T-helper 22 cell (primary cell): ENCODE data around the gene AHI1.

Experiments used
- DNase-seq: peaks from one replicate; pipeline ENCODE4 v3.0.0-alpha.2; 2020; ENCODE audit warnings: low read depth

AHI1 gene

DNA sequence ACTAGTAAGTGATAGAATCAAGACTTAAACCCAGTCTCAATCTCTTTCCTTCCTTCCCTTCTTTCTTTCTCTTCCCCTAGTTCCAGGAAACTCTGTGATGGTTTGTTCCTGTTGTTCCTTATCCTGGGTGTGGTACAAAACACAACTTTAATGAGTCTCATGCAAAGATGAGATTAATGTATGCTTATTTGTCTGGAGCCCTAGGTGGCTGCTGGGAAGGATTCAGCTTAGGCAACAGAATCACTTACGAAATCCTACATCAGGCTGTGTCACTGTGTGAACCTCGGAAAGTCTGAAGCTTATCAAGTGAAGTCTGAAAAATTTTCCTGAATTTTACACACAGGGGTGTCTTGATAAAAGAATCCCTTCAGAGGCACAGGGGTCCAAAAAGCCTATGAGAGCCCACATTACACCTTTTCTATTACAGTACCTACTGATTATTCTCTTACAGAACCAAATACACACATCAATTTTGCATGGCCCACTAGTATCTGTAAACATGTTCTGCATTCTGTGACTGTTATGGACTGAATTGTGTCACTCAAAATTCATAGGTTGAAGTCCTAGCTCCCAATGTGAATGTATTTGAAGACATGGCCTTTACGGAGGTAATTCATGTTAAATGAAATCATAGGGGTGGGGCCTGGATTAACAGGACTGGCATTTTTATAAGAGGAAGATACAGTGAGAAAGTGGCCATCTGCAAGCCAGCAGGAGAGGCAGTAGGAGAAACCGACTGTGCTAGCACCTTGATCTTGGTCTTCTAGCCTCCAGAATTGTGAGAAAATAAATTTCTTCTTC, 171.7 kb downstream of the AHI1 start:
- DNase-seq = no peak

DNA sequence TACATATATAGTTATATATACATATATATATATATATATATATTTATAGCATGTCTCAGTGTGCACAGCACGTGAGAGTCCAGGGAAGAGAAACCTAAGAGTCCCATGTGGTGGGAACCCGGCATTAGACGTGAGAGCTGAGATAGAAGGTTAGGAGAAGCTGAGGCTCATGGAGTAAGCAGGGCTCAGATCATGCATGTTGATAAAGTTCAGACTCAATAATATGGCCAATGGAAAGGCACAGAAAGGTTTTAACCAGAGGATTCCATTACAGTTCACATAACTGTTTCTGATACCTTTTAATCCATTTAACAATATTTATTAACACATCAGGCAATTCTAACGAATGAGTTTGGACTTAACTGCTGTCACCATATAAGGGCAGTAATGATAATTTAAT, 173.0 kb downstream of the AHI1 start:
- no peak for DNase-seq

DNA sequence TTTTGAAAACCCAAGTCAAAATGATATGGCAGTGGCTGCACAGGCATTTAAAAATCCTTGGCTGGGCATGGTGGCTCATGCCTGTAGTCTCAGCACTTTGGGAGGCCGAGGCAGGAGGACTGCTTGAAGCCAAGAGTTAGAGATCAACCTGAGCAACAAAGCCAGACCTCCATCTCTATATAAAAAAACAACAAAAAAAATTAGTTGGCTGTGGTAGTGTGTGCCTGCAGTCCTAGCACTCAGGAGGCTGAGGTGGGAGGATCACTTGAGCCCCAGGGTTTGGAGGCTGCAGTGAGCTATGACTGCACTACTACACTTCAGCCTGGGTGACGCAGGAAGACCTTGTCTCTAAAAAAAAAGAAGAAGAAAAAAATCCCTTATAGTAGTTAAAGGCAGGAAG, 173.6 kb downstream of the AHI1 start:
- no peak for DNase-seq

DNA sequence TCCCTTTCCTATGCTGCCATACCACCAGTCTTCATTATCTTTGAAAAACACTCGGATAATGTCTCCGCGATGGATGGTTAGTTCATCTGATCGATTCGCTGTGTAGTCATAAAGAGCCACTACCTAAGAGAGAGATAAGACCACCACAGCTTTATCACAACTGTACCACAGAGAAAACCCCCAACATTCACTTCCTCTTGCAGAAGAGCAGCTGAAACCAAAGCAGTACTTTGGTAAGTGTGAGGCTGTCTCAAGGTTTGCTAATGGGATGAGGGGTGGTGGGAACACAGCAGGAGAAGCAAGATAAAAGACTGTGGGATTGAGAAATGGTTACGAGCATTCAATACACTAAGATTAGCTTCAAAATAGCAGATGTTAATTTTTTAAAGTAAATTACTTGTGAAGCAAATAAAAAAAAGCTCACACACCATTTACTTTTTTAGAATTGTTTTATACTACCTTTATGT, 174.3 kb downstream of the AHI1 start:
- no peak for DNase-seq

DNA sequence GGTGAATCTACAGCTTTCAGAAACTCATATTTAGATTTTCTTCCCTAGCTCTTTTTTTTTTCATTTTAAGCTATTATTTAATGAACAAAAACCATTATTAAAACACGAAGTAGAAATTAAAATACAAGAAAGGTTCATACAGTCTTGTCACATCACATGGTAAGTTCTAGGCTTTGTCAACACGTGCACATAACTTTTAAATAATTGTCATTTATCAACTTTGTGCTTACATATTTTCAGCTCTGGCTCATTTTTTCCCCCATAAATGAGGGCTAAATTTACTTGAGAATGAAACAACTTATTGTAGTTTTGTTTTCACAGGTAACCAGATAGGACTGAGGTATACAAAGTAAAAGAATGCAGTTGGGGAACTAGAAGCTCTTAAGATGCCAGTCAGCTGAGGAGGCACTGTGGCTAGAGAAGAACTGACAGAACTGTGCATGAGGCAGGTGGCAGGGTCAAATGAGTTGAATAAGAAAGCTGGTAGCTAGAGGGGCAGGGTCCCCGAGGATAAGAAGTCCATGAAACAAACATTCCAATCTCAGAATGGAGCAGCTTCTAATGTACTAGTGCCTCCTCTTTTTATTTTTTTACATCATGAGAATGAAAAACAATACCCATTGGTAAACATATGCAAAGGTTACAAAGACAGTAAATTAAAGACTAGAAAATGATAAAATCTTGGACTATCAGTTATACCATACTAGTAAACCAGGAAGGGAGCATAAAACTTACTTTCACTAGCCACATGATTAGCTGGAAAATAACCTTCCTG, 174.9 kb downstream of the AHI1 start:
- DNase-seq = no peak

DNA sequence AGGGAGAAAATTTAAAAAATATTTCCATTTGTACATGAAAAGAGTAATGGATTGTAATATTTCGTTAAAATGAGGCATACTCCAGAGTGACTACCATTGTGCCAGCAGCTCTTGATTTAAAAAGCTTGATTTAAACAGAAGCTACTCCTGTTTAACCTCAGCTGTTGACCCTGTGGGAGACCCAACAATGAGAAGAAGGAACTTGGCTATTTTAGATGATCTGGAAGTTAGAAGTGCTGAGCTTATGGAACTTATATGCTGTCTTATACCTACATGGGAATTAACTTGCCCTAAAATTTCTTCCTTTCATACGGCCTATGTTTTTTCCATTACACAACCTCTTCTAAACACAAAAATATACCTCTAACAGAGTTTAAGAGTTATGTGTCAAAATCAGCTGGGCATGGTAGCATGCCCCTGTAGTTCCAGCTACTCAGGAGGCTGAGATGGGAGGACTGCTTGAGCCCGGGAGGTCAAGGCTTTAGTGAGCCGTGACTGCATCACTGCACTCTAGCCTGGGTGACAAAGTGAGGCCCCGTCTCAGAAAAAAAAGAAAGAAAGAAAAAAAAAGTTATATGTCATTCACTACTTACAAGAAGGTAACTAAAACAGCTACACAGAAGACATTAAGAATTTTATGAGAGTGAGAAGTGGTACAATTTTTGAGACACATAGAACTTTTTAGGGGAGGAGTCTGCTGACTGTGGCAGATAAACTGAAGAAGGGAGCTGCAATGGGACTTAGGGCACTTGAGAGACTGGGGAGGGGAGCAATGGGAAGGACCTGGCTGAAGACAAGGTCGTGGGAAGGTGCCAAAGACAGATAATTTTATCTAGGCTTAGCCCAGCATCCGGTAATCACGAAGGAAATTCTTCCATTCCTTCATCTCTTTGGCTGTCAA, 176.6 kb downstream of the AHI1 start:
- no peak for DNase-seq

DNA sequence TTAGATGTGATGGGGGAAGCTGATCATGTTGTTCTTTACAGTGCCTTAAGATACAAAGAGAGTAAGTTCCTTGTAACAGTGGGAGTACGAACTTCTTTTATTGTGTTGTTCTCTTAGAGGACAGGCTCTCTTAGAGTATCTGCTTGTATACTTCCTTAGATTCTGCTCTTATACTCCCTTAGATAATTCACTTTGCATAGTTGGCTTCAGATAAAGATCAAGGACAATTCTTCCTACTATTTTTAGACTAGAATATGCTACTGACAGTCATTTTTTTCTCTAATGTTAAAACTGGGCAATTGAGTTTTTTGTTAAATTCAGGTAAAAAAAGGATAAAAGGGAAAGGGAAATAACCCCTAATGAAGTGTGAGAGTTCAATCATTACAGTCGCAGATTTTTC, 177.7 kb downstream of the AHI1 start:
- DNase-seq = no peak

DNA sequence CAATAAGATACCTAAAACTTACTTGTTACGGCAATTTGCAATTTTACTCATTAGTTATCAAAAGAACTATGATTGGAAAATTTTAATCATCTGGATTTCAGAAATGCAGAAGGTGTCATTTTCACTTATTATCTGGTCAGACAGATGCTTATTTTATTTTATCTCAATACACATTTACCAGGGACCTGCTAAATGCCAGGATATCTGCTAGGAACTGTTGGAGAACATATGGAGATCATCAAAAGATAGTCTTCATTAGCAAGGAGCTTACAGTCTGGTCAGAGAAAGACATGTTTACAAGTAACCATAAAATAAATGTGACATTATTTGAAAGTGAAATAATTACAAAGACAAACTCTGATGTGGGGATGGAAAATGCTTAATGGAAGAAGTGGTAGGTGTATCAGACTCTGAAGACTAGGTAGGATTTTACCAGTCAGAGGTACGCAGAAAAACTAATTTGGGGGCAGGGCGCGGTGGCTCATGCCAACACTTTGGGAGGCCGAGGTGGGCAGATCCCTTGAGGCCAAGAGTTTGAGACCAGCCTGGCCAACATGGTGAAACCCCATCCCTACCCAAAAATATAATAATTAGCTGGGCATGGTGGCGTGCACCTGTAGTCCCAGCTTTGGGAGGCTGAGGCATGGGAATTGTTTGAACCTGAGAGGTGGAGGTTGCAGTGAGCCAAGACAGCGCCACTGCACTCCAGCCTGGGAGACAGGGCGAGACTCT, 178.6 kb downstream of the AHI1 start:
- DNase-seq = no peak

DNA sequence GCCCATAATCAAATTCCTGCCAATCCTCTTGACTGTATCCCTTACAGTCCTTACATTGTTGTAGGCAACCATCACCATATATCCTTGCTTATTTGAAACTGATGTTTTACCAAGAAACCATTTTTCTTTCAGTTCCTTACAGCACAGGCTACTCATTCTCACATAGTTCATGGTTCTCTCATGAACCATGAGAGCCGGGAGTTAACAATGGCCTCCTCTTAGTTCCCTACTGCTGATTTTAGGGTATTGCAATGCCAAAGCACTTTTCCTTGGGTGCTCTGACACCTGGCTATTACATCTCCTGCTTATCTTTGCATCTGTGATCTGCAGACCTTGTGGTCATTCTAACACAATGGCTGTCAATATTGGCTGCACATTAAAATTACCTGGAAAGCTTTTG, 183.0 kb downstream of the AHI1 start:
- no peak for DNase-seq

DNA sequence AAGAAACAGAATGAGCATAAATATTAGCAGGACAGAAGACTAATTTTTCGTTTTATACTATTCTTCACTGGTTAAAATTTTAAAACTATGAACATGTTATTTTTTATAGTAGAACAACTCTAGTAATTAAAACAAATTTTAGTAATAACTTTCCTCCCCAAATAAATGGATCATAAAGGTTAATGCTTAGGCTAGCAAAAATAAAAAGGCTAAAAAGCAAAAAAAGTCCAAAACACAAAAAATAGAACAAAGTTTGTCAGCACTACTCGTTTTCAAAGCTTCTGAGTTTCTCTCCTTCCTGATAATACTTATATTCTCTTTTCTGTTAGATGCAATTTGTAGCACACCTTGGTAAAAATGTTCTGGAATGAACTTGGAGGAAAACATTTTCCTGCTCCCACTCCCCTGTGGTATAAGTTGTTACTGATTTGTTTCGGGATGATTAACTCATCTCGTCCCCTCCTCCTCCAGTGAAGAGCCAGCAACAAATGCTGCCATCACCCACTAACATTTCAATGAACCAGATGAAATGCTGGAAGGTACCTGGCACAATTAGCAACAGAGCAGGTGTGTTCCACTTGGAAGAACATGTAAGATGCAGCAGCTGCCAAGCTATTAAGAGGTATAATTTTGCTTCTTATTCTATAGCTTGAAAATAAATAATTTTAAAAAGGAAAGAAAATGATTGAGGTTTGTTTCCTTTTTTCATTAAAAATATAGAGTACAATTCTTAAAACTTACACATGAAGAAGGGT, 185.9 kb downstream of the AHI1 start:
- DNase-seq = no peak

DNA sequence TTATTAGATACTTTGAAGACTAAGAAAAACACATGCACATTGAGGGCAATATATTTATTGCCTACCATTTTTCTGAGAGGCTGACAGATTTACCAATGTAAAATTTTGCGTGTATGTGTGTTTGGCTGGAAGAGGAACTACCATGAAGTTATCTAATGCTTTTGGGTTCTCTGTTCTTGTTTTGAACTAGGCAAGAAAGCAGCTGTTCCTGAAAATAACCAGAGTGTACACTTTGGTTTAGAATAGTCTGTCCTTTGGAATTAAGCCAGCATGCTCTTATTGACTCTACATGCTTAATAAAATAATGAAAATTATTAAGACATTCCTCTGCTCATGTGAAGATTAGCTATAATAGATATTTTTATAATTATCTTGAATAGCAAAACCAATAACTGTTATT, 187.2 kb downstream of the AHI1 start:
- no peak for DNase-seq

DNA sequence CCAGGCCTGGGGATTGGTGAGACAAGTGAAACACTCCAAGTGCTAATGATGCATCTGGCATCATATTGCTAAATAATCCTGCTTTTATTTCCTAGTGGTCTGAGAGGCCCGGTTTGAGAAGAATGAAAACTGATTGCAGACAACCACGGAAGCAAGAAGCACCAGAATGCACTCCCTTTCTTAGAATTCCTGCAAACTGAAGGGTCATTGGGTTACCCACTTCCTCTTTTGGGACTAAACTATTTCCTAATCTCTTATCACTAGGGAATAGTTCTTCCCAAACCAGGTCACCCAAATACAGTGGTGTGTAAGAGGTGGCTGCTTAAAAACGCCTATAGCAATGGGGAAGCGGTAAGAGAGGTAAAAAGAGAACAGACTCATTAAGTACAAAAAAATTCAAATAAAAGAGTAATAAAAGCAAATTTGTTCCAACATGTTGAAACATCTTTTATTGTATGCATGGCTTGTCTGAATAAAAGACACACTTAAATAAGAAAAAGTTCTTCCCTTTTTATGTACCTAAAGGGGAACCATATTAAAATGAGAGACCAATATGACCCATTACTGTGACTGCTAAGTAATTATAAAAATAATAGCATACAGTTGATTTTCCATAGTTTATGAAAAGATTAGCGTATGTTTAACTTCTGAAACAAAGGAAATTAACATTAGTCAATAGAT, 190.7 kb downstream of the AHI1 start:
- no peak for DNase-seq

DNA sequence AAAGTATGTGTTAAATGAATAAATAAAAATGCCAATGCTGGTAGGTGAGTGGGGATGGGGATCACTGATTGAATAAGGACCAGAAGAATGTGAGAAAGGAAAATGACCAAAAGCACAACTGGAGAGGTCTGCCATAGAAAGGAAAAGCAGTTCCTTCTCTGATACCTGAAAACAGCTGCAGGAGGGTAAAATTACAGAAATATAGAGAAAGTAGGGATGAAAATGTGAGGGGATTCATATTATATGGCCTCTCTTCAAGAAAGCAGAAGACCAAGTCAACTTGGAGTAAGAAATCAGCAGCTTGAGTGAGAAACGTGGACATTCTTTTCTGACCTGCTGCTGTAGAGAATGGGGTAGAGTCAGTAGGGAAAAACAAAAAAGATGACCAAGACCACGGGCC, 191.4 kb downstream of the AHI1 start:
- no peak for DNase-seq

DNA sequence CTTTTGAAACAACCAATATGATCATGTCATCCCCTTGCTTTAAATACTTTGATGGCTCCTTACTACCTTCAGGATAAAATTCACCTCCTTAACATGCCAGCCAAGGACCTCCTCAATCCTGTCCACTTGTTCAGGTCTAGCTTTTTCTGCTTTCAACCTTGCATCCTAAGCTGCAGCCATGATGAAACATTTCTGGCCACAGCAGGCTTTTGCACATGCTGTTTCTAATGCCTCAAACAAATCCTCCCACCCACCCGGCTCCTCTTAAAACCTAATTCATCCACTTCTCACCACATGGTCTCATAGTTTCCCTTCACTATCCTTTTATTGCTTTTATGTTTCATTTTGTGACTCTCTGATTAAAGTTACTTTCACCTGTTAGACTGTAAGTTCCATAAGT, 191.9 kb downstream of the AHI1 start:
- no peak for DNase-seq

DNA sequence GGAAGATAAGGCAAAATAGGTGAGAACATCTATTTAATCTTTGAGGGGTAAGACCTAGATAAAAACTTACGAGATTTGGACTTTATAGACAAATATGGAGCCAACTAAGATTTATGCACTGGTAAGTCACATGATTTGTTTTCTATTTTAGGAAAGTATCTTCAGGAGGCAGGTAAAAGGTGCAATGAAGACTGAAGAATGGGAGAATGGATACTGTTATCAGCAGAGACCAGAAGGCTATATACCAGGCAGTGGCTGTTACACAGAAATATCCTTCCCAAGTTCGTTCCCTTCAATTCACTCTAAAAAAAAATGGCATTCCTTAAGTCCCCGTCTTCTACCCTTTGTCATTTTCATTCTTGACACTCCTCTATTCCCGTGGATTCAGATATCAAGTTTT, 192.7 kb downstream of the AHI1 start:
- no peak for DNase-seq

DNA sequence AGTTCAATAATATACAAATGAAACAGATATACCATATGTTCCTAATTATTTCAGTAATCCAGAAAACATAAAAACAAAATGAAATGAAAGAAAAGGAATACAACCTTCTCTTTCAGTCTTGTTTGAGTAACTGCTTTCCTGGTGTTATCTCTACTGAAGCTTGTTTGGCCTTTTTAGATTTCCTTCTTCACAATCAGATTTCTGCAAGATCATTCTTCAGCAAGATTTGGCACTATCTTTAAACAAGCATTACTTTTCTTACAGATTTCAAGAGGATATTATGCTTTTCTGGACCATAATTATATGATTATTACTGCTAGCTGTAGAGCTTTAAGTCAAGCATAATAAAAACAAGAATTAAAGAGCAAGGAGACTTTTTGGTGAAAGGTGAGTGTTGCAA, 196.2 kb downstream of the AHI1 start:
- DNase-seq = no peak

DNA sequence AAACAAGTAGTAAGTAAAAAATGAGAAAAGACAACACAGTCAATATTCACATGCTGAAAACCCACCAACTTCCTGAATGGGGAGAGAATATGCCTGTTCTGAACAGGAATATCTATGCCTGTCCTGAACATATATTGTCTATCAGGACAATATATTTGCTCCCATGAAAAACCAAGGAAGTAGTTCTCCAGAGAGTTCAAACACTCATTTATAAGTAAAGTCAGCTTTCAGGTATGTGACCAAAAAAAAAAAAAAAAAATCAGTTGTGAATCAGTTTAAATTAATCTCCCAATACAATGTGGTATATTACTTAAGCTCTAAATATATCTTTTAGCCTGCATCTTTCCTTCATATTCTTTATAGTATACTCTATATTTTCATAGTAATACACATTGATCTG, 197.0 kb downstream of the AHI1 start:
- no peak for DNase-seq

DNA sequence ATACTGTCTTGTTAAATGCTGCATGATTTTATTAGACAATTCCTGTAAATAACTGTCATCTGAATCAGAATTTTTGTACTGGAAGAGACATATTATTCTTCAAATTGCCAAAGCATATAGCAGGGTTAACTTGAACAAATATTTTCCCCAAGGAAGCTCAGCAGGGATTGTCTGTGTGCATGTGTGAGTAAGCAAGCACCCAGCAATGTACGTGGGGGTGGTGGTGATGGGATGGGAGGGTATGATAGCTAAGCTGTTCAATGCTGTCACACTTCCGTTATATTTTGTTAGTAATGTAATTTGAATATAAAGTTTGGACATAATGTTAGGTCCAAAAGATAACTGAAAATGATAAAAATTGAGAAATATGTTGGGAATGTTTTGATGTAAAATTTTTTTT, 198.3 kb downstream of the AHI1 start:
- no peak for DNase-seq

DNA sequence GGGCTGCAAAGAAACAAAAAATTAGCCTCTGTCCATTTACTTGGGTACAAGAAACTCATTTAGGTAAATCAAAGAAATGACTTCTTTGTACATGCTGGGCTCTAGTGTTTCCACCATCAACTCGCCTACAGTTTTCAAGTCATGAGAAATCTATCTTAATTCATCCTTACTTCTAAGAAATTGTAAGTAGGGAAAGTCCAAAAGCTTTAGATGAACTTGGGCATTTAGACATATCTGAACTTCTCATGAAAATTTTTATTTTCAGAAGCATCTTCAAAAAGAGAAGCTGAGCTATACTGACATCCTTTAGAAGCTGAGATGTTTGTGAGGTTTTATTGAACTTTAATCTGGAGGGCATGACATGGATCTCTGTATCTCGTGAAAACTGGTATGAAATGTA, 199.1 kb downstream of the AHI1 start:
- DNase-seq = no peak

DNA sequence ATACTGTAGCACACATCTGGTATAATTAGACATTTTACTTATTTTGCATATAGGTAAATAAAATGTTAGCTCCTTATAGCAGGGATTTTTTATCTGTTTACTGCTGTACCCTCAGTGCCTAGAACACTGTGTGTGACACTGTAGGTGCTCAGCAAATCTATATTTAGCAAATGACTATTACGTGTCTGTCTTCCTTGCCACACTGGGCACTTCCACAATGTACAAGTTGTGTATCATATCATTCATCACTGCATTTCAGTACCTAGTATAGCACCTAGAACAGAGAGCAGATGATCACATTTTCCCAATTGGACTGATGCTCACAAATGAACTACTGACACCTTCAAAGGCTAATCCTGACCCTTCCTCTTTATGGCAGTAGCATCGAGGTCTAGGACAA, 200.8 kb downstream of the AHI1 start:
- DNase-seq = no peak

DNA sequence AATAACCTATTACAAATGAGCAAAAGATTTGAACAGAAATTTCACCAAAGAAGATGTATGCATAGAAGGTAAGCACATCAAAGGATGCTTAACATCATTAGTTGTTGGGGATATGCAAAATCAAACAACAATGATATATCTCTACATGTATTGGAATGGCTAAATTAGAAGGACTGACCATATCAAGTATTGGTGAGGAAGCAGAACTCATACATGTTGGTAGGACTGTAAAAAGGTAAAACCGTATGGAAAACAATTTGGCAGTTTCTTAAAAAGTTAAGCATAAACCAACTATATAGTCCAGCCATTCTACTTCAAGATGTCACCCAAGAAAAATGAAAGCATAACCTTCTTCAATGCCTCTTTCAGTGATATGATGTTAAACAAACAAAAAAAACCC, 202.5 kb downstream of the AHI1 start:
- DNase-seq = no peak
